HG02970 (cell line): ENCODE measurements around the gene FAM50A.

ENCODE experiments used
- ATAC-seq: cut with Tn5 transposase; IDR thresholded peaks from one replicate; pipeline ENCODE4 v1.9.1; 2021; ENCODE audit warnings: mild to moderate bottlenecking, moderate library complexity, moderate number of reproducible peaks; ENCODE audit not compliant: unreplicated experiment, low FRiP score

Gene FAM50A

DNA sequence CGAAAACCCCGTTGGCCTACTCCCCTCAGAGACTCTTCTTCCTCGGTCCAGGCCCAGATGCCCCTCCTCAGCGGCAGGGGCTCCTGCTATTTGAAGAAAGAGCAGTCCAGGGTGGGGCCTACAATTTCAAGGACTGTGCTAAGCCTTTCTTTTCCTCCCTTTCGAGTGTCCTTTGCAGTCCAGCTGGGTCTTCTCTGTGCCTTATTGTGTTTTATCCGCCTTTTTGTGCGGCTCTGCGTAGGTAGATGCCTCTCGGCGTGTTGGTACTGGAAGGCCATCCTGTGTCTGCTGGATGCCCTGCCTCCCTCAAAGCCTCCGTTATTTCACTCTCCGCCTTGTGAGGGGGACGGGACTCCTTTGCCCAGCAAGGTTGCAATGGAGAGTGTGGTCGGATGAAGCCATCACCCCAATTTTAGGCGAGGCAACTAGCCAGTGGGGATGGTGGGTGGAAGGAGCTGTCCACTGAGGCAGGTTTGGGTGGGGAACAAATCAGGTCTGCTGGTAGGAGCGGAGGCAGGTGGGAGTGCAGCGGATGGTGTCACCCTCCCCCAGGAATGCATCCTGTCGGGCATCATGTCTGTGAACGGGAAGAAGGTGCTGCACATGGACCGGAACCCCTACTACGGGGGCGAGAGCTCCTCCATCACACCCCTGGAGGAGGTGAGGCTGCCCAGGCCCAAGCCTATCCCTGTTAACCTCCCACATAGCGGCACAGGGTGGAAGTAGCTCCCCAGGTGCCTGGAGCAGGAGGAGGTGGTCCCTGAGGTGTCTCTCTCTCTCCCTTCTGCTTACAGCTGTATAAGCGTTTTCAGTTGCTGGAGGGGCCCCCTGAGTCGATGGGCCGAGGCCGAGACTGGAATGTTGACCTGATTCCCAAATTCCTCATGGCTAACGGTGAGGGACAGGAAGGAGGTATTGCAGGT, 5.7 kb upstream of the FAM50A start:
- ATAC-seq = no peak

- no peak for ATAC-seq
These were observed 4.1 kb upstream of the FAM50A start for GRCh38 chrX:154439841-154440240.

GRCh38 chrX:154440623-154441357, 3.2 kb upstream of the FAM50A start:
- ATAC-seq = no peak

DNA sequence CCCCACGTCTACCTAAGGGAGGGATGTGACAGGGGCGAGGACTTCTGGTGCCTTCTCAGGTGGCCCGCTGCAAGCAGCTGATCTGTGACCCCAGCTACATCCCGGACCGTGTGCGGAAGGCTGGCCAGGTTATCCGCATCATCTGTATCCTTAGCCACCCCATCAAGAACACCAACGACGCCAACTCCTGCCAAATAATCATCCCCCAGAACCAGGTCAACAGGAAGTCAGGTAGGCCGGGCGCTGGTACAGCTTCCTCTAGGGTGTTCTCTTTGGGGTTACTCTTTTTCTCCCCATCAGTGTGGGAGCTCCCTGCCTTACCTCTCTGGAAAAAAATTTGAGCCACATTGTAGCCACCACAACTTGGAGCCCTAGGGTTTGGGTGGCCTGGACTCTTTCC, 2.4 kb upstream of the FAM50A start:
- no peak for ATAC-seq

- ATAC-seq = no peak
These were observed 1.8 kb upstream of the FAM50A start for GRCh38 chrX:154441984-154442707.

DNA sequence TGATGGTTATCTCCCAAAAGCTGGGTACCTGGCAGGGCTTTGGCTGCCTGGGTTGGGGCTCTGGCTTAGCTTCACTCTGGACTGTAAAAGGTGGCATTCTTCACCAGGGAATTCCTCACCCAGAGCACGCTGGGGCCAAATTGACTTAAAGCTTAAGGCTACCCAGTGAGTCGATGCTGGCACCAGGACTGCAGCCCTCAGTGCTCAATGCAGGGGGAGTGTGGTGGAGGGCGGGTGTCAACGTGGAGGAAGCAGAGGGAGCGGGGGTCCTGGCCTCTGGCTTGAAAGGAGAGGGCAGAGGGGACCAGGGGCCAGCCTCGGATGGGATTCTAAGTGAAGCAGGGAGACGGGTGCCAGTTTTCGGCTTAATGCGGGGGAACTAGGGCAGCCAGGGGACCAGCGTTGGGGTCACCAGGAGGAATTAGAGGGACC, 446 bp upstream of the FAM50A start:
- ATAC-seq = no peak

DNA sequence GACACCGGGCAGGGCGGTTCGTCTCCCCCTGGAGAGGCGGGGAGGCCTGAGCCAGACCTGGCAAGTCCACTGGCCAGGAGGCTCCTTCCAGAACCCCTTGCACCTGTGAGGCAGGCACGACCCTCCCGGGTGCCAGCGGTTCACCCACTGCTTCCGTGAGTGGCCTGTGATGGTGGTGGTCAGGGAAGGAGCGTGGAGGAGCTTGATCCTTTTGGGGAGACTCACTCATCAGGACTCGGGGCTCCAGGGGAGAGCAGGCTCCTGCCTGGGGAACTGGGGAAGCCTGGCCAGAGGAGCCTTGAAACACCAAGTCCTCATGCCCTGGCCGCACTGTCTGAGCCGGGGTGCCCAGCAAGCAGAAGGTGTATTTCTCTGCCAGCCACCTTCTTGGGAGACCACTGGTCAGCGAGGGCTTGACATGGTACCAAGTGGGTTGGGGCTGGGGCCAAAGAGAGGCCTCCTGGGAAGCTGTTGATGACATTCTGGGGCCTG, 860 bp downstream of the FAM50A start:
- no peak for ATAC-seq

- no peak for ATAC-seq
These were observed 1.8 kb downstream of the FAM50A start for GRCh38 chrX:154445776-154446175.

GRCh38 chrX:154446430-154446829, 2.5 kb downstream of the FAM50A start:
- no peak for ATAC-seq

GRCh38 chrX:154448484-154448883, 4.5 kb downstream of the FAM50A start:
- no peak for ATAC-seq

- no peak for ATAC-seq
These were observed 5.7 kb downstream of the FAM50A start for GRCh38 chrX:154449618-154450017.

DNA sequence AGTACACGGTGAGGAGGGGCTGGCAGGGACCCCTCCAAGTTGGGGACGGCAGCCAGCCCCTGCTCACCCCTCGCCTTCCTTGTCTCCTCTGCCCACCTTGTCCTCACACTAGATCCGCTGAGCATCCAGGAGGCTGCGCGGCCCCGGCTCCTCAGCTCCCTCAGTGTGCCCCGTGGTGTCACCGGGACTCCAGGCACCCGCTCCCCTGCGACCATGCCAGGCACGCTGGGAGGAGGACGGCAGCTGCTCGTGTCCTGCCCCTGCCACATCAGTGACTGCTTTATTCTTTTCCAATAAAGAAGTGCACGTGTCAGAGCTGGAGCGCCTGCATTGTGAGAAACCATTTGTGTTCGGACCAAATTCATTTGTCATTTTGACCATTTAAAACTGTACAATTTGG, 6.4 kb downstream of the FAM50A start:
- no peak for ATAC-seq

DNA sequence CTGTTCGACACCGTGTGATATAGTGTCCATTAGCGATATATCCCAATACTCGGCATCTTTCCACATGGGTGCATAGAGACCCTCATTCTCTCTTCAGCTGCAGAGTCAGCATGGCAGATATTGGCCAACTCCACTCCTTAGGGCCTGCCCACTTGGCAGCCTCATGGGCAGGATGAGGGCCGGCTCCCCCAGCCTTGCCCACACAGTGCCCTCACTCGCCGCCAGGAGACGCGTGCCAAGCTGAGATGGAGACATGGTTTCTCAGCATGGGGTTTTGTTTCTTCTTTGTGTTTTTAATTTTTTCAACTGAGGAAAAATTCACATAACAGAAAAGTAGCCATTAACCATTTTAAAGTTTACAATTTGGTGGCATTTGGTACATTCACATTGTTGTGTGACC, 8.9 kb downstream of the FAM50A start:
- ATAC-seq = no peak

DNA sequence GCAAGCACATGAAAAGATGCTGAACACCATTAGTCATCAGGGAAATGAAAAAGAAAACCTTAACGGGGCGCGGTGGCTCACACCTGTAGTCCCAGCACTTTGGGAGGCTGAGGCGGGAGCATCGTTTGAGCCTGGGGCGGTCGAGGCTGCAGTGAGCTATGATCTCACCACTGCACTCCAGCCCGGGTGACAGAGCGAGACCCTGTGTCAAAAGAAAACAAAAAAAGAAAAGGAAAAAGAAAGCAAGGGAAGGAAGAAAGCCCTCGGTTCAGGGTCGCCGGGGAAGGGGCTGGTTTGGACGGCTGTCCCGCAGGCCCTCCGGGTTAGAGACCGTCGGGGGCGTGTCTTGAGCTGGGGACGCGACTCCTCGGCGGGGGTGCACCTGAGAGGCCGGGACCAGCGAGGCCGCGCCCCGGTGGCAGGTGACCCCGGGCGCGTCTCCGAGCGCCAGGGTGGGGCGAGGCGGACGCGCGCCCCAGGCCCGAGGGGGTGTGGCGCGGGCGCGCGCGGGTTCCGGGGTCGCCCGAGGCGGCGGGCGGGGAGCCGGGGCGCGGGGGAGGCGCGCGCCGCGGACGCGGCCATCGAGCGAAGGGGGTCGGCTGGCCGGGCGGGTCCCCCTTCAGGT, 13.7 kb downstream of the FAM50A start:
- peak; percentile 31 for ATAC-seq

DNA sequence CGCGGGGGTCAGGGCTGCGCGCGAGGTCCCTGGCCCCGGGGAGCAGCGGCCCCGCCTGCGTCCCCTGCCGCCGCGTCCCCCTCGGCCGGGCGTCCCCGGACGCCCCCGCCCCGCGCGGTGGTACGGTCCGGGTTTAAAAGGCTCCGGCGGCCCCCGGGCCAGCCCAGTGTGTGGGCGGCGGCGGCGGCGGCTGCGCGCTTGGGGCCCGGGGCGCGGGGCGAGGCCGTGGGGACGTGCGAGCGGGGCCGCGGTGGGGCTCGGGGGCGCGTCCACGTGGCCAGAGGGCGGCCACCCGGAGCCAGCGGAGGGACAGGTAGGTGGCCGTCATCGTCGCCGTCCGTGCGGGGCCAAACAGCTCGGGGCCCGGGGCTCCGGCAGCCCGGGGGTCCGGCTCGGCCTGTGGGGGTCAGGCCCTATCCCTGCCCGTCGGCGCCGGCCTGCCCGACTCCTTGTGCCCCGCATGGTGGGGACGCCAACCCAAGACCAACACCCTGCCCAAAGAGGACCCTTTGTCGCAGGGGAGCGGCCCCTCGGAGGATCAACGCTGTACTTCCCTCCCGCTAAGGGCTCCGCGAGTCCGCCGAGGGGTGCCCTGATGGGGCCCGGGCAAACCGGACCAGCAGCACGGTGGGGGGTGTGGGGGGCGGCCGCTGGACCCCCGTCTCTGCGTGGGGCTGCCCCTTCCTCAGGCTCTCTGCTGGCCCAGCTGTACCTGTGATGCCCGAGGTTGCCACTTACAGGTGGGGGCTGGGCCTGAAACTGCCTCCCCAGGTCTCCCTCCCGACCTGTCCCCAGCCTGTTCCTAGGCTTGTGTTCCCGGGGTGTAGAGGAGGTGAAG, 14.4 kb downstream of the FAM50A start, which contains the start of gene PLXNA3:
Gene PLXNA3 (plus strand): TSS at position 166 of the 838 bp plus-strand sequence. CDS start 1,903 bp downstream, outside the sequence.
- peak; percentile 43 for ATAC-seq

DNA sequence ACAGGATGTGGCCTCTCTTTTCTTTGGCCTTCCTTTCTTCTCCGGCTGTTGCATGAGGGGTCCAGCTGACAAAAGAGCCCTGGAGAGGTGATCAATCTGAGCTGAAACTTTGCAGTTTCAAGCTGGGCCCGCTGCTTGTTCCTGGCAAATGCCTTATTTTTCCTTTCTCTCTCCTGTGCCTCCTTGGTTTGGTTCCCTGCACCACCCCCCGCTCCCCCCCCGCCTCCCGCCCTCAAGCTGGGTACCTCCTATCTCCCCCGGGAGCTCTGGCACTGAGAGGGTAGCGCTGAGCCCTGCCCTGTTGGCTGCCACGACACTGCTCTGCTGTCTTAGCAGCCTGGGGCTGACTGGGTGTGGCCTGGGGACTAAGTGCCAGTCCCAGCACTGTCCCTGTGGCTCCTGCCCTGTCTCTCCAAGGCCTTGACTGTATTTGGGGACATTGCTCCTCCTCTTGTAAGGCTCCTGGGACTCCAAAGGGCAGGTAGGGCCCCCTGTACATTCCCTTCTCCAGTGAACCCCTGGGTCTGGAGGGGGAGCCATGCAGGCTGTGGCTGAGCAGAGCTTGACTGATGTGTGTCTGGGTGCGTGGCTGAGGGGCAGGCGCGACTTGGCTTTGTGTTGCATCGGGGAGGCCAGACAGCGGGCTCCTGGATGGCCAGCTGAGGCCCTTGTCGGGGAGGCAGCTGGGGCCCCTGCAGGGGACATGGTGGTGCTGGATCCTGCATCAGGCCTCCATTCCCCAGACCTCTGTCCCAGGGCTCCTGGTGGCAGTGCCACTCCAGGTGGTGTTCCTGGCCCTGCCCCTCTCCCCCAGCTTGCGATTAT, 15.2 kb downstream of the FAM50A start:
- no peak for ATAC-seq

DNA sequence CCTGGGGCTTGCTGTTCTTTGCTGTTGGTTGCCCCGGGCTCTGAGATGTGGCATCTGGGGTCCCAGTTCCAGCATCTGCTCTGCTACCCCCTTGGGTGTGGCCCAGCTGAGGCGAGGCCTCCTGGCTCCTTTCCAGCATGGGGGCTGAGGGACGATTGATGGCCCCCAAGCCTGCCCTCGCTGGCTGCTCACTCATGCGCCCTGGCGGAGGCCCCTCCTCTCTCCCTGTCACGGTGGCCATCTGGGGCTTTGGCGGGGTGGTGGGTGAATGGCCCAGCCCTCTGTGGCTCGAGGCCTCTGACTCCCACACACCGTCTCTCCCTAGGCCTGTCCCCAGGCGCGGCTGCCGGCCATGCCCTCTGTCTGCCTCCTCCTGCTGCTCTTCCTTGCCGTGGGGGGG, 15.9 kb downstream of the FAM50A start:
- ATAC-seq = no peak

DNA sequence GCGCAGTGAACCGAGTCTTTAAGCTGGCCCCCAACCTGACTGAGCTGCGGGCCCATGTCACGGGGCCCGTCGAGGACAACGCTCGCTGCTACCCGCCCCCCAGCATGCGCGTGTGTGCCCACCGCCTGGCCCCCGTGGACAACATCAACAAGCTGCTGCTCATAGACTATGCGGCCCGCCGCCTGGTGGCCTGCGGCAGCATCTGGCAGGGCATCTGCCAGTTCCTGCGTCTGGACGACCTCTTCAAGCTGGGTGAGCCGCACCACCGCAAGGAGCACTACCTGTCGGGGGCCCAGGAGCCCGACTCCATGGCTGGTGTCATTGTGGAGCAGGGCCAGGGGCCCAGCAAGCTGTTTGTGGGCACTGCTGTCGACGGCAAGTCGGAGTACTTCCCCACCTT, 16.4 kb downstream of the FAM50A start:
- no peak for ATAC-seq

DNA sequence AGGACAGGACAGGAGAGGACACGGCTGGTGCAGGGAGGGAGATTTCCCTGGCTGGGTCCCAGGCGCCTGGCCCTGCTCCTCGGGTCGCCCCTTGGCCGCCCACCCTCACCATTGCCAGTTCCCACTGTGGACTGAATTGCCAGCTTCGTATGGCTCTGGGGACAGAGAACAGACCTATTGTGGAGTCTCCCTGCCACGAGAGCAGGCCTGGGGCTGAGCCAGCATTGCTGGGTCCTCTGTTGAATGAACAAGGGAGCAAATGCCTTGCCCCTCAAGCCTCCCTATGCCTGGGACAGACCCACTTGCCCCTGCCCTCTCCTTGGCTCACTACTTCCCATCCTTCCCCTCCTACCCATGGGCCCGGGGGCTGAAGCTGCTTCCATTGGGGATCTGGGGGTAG, 18.5 kb downstream of the FAM50A start:
- no peak for ATAC-seq
